Neural cell (in vitro differentiated cells): ENCODE measurements around the gene TNFRSF8. TPM values are rescaled to one million over a fixed set of nuclear protein-coding genes. Genes with fewer than 3 reads are reported as not detected.

Experiments
- H2AFZ ChIP-seq: fragments of 200-600, 300-800 bp; sonication (generic), shearing (Covaris generic); 2 replicates; pipeline ENCODE4 v1.6.0; 2014; ENCODE audit warnings: low read depth, mild to moderate bottlenecking, antibody characterized with exemption, low read length, moderate library complexity
- H3F3A ChIP-seq: fragments of 200-600 bp; shearing (Covaris generic); 2 replicates; pipeline ENCODE4 v1.6.1; 2016; ENCODE audit warnings: mild to moderate bottlenecking, moderate library complexity, mixed read lengths, antibody characterized with exemption, low read length; ENCODE audit not compliant: insufficient read depth, poor library complexity, severe bottlenecking
- H3K27ac ChIP-seq: fragments of 200-600, 300-800 bp; sonication (generic), shearing (Covaris generic); 2 replicates; pipeline ENCODE4 v1.5.1; 2014; ENCODE audit warnings: mild to moderate bottlenecking, low read length, moderate library complexity
- H3K27me3 ChIP-seq: fragments of 300-800, 200-600 bp; sonication (generic), shearing (Covaris generic); 2 replicates; pipeline ENCODE4 v1.6.0; 2014; ENCODE audit warnings: mild to moderate bottlenecking, low read depth, low read length, moderate library complexity; ENCODE audit not compliant: insufficient read depth
- H3K36me3 ChIP-seq: fragments of 300-800, 200-600 bp; sonication (generic), shearing (Covaris generic); 2 replicates; pipeline ENCODE4 v1.5.1; 2014; ENCODE audit warnings: mild to moderate bottlenecking, antibody characterized with exemption, low read length, moderate library complexity; ENCODE audit not compliant: insufficient read depth
- H3K4me2 ChIP-seq: fragments of 300-800, 200-600 bp; sonication (generic), shearing (Covaris generic); 2 replicates; pipeline ENCODE4 v1.6.0; 2014; ENCODE audit warnings: mild to moderate bottlenecking, low read length
- H3K4me3 ChIP-seq: fragments of 300-800, 200-600 bp; sonication (generic), shearing (Covaris generic); 2 replicates; pipeline ENCODE4 v1.5.1; 2014; ENCODE audit warnings: mild to moderate bottlenecking, low read length, moderate library complexity
- H3K79me2 ChIP-seq: fragments of 200-600 bp; shearing (Covaris generic); replicated peaks from 2 replicates; pipeline ENCODE4 v1.6.0; 2014; ENCODE audit warnings: mild to moderate bottlenecking, low read length, moderate library complexity; ENCODE audit not compliant: insufficient read depth
- H3K9ac ChIP-seq: fragments of 300-800, 200-600 bp; sonication (generic), shearing (Covaris generic); 2 replicates; pipeline ENCODE4 v1.6.1; 2016; ENCODE audit warnings: mild to moderate bottlenecking, low read length, mixed read lengths
- H3K9me2 ChIP-seq: fragments of 200-600 bp; shearing (Covaris generic); 2 replicates; pipeline ENCODE4 v1.6.1; 2016; ENCODE audit warnings: mild to moderate bottlenecking, low read length, mixed read lengths; ENCODE audit not compliant: insufficient read depth
- H3K9me3 ChIP-seq: fragments of 200-600, 300-800 bp; sonication (generic), shearing (Covaris generic); 2 replicates; pipeline ENCODE4 v1.6.1; 2016; ENCODE audit warnings: mild to moderate bottlenecking, mixed run types, low read length, moderate library complexity, mixed read lengths
- H4K20me1 ChIP-seq: fragments of 200-600 bp; shearing (Covaris generic); 2 replicates; pipeline ENCODE4 v1.6.1; 2016; ENCODE audit warnings: mild to moderate bottlenecking, mixed run types; ENCODE audit not compliant: insufficient read depth
- EP300 ChIP-seq: fragments of 450-650 bp; conservative IDR thresholded peaks from 2 replicates; pipeline ENCODE4 v1.6.1; 2014; ENCODE audit warnings: antibody characterized with exemption, mild to moderate bottlenecking, moderate library complexity; ENCODE audit not compliant: poor library complexity, severe bottlenecking
- EZH2 ChIP-seq: fragments of 200-600, 300-800 bp; shearing (Covaris generic), sonication (generic); IDR thresholded peaks from 2 replicates; pipeline ENCODE4 v1.6.1; 2014; ENCODE audit warnings: antibody characterized with exemption, low read length, borderline replicate concordance, mild to moderate bottlenecking; ENCODE audit not compliant: insufficient read depth, poor library complexity, severe bottlenecking
- MXI1 ChIP-seq: fragments of 450-650 bp; conservative IDR thresholded peaks from 2 replicates; pipeline ENCODE4 v1.6.1; 2014; ENCODE audit warnings: antibody characterized with exemption, mild to moderate bottlenecking; ENCODE audit not compliant: poor library complexity, severe bottlenecking
- POLR2AphosphoS5 ChIP-seq: IDR thresholded peaks from 2 replicates; pipeline ENCODE4 v1.6.1; 2012
- RAD21 ChIP-seq: fragments of 450-650 bp; conservative IDR thresholded peaks from 2 replicates; pipeline ENCODE4 v1.6.1; 2014; ENCODE audit warnings: antibody characterized with exemption, mild to moderate bottlenecking, moderate library complexity
- SMC3 ChIP-seq: fragments of 450-650 bp; conservative IDR thresholded peaks from 2 replicates; pipeline ENCODE4 v1.6.1; 2014; ENCODE audit warnings: antibody characterized with exemption, mild to moderate bottlenecking, moderate library complexity; ENCODE audit not compliant: poor library complexity
- TAF1 ChIP-seq: IDR thresholded peaks from 2 replicates; pipeline ENCODE4 v1.6.1; 2012; ENCODE audit warnings: low read depth
- polyA plus RNA-seq: library from polyadenylated mRNA; depleted of rRNA; stranded (reverse); fragments of >200 nt; gene quantifications from 2 replicates; pipeline ENCODE4 v1.2.3, GENCODE V29; 2014
- TF ChIP-seq, protein P1 (sequence below): fragments of 450-650 bp; IDR thresholded peaks from 2 replicates; pipeline ENCODE4 v1.5.1; 2014; ENCODE audit warnings: antibody characterized with exemption, mild to moderate bottlenecking, moderate library complexity; ENCODE audit not compliant: poor library complexity, severe bottlenecking
- TF ChIP-seq, protein P2 (sequence below): IDR thresholded peaks from 2 replicates; pipeline ENCODE4 v1.6.1; 2012; ENCODE audit warnings: borderline replicate concordance

The TNFRSF8 gene
- polyA plus RNA-seq, 1 donor from 2014 or later, result not detected

DNA sequence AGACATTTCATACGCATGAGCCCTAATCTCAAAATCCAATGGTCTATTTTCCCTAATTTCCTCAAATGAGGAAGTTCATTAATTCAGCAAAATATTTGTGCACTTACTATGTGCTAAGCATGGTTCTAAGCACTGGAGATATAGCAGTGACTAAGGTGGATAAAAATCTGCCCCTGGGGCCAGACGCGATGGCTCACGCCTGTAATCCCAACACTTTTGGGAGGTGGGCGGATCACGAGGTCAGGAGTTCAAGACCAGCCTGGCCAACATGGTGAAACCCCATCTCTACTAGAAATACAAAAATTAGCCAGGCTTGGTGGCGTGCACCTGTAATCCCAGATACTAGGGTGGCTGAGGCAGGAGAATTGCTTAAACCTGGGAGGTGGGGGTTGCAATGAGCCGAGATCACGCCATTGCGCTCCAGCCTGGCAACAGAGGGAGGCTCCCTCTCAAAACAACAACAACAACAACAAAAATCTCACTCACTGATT, 48.1 kb upstream of the TNFRSF8 start:
- Histone ChIP-seq H3K36me3 (peaks cover 10% of the 10 kb centered on the region), H3K79me2 (peaks cover 4% of the 10 kb centered on the region), H3K27ac (no peak overlapping the region), H4K20me1 (no peaks in the 10 kb centered on the region), H3K9ac (no peak overlapping the region), H3K4me2 (no peak overlapping the region), H3F3A (no peaks in the 10 kb centered on the region), H3K27me3 (no peaks in the 10 kb centered on the region), H3K4me3 (no peak overlapping the region), H3K9me3 (no peaks in the 10 kb centered on the region), H3K9me2 (no peaks in the 10 kb centered on the region), H2AFZ (no peak overlapping the region)
- no peak for TF ChIP-seq SMC3
- TF ChIP-seq MXI1, result no peak
- TF ChIP-seq EP300, result no peak
- TF ChIP-seq, protein P1, sequence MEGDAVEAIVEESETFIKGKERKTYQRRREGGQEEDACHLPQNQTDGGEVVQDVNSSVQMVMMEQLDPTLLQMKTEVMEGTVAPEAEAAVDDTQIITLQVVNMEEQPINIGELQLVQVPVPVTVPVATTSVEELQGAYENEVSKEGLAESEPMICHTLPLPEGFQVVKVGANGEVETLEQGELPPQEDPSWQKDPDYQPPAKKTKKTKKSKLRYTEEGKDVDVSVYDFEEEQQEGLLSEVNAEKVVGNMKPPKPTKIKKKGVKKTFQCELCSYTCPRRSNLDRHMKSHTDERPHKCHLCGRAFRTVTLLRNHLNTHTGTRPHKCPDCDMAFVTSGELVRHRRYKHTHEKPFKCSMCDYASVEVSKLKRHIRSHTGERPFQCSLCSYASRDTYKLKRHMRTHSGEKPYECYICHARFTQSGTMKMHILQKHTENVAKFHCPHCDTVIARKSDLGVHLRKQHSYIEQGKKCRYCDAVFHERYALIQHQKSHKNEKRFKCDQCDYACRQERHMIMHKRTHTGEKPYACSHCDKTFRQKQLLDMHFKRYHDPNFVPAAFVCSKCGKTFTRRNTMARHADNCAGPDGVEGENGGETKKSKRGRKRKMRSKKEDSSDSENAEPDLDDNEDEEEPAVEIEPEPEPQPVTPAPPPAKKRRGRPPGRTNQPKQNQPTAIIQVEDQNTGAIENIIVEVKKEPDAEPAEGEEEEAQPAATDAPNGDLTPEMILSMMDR, result no peak
- TF ChIP-seq, protein P2, sequence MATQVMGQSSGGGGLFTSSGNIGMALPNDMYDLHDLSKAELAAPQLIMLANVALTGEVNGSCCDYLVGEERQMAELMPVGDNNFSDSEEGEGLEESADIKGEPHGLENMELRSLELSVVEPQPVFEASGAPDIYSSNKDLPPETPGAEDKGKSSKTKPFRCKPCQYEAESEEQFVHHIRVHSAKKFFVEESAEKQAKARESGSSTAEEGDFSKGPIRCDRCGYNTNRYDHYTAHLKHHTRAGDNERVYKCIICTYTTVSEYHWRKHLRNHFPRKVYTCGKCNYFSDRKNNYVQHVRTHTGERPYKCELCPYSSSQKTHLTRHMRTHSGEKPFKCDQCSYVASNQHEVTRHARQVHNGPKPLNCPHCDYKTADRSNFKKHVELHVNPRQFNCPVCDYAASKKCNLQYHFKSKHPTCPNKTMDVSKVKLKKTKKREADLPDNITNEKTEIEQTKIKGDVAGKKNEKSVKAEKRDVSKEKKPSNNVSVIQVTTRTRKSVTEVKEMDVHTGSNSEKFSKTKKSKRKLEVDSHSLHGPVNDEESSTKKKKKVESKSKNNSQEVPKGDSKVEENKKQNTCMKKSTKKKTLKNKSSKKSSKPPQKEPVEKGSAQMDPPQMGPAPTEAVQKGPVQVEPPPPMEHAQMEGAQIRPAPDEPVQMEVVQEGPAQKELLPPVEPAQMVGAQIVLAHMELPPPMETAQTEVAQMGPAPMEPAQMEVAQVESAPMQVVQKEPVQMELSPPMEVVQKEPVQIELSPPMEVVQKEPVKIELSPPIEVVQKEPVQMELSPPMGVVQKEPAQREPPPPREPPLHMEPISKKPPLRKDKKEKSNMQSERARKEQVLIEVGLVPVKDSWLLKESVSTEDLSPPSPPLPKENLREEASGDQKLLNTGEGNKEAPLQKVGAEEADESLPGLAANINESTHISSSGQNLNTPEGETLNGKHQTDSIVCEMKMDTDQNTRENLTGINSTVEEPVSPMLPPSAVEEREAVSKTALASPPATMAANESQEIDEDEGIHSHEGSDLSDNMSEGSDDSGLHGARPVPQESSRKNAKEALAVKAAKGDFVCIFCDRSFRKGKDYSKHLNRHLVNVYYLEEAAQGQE, result no peak
- TF ChIP-seq RAD21, result no peak
- no peak for TF ChIP-seq TAF1
- no peak for TF ChIP-seq EZH2
- TF ChIP-seq POLR2AphosphoS5, result no peak

DNA sequence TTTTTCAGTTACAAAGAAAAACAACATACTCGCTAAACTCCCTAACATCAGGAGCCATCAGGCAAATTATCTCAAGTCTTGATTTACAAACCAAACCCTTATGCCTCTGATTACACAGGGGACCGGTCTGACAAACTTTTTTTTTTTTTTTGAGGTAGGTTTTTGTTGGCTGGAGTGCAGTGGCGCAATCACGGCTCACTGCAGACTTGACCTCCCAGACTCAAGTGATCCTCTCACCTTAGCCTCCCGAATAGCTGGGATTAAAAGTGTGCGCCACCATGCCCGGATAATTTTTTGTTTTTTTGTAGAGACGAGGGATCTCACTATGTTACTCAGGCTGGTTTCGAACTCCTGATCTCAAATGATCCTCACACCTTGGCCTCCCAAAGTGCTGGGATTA, 47.6 kb upstream of the TNFRSF8 start:
- Histone ChIP-seq H3K9ac (no peak overlapping the region), H3K36me3 (peaks cover 10% of the 10 kb centered on the region), H3K4me2 (no peak overlapping the region), H3K27me3 (no peaks in the 10 kb centered on the region), H4K20me1 (no peaks in the 10 kb centered on the region), H3K79me2 (peaks cover 8% of the 10 kb centered on the region), H2AFZ (no peak overlapping the region), H3K4me3 (no peak overlapping the region), H3F3A (no peaks in the 10 kb centered on the region), H3K27ac (no peak overlapping the region), H3K9me3 (no peaks in the 10 kb centered on the region), H3K9me2 (no peaks in the 10 kb centered on the region)
- TF ChIP-seq, protein P2, result no peak
- TF ChIP-seq TAF1 (no peak), EP300 (no peak), RAD21 (no peak), SMC3 (no peak), POLR2AphosphoS5 (no peak), EZH2 (no peak), MXI1 (no peak)
- TF ChIP-seq, protein P1, result no peak
